H1 (cell line): ENCODE data around the gene ACOT11. TPM values are rescaled to one million over a fixed set of nuclear protein-coding genes. Genes with fewer than 3 reads are reported as not detected.

Source experiments
- CTCF ChIA-PET: fragments of 300-600 bp; sonication (Branson Sonifier 250); formaldehyde crosslinking; loops from one replicate; lab custom pipeline; 2021; ENCODE audit not compliant: partially characterized antibody; lab: Charles Lee
- POLR2A ChIA-PET: fragments of 300-600 bp; sonication (Branson Sonifier 250); formaldehyde crosslinking; loops from one replicate; lab custom pipeline; 2021; ENCODE audit warnings: inconsistent platforms; ENCODE audit not compliant: partially characterized antibody; lab: Charles Lee
- DNase-seq, 2 experiments: peaks; one replicate each; pipeline versions ENCODE4 v3.0.0 to v3.0.0-alpha.2; 2010 to 2022; ENCODE audit warnings: low spot score in 2 of 2, low read depth in 1 of 2, mixed read lengths in 1 of 2
- FAIRE-seq: peaks from 2 replicates; lab custom pipeline; 2011; peaks lifted over from hg19 to GRCh38; lab: Jason Lieb, UNC
- H2AFZ ChIP-seq: 2 replicates; pipeline ENCODE4 v1.8.1; 2012; ENCODE audit warnings: low read length, inconsistent platforms
- H2AK5ac ChIP-seq: 2 replicates; pipeline ENCODE4 v1.6.1; 2013; ENCODE audit warnings: low read depth, low read length
- H2BK120ac ChIP-seq: replicated peaks from 2 replicates; pipeline ENCODE3; 2013; ENCODE audit warnings: low read depth, low read length, inconsistent platforms
- H2BK12ac ChIP-seq: 2 replicates; pipeline ENCODE4 v1.6.1; 2013; ENCODE audit warnings: low read depth, low read length
- H2BK15ac ChIP-seq: 2 replicates; pipeline ENCODE4 v1.6.1; 2013; ENCODE audit warnings: low read length
- H2BK20ac ChIP-seq: 2 replicates; pipeline ENCODE4 v1.6.1; 2013; ENCODE audit warnings: low read length
- H2BK5ac ChIP-seq: 2 replicates; pipeline ENCODE4 v1.6.1; 2013; ENCODE audit warnings: low read depth, low read length
- H3K14ac ChIP-seq: 2 replicates; pipeline ENCODE4 v1.6.1; 2013; ENCODE audit warnings: inconsistent platforms; ENCODE audit not compliant: insufficient read length
- H3K18ac ChIP-seq: 2 replicates; pipeline ENCODE4 v1.6.1; 2013; ENCODE audit warnings: low read length; ENCODE audit errors: extremely low read depth
- H3K23ac ChIP-seq: 2 replicates; pipeline ENCODE4 v1.6.1; 2013; ENCODE audit warnings: inconsistent platforms; ENCODE audit not compliant: insufficient read length
- H3K23me2 ChIP-seq: 2 replicates; pipeline ENCODE4 v1.6.1; 2013; ENCODE audit warnings: low read depth, low read length
- H3K27ac ChIP-seq: 2 replicates; pipeline ENCODE4 v1.6.1; 2011; ENCODE audit warnings: low read depth, low read length, inconsistent platforms
- H3K27me3 ChIP-seq, 4 experiments: replicated peaks in 1 of 4; 1 replicate in 1 of 4; 2 replicates in 3 of 4; pipeline versions ENCODE4 v1.6.1 to v1.8.1; 2011 to 2013; ENCODE audit warnings: low read length in 3 of 4, mild to moderate bottlenecking in 3 of 4, inconsistent platforms in 2 of 4, mixed read lengths in 2 of 4, moderate library complexity in 1 of 4; ENCODE audit not compliant: control insufficient read depth in 3 of 4, insufficient read depth in 3 of 4; ENCODE audit errors: extremely low read depth in 1 of 4
- H3K36me3 ChIP-seq, 4 experiments: 2 replicates each; pipeline versions ENCODE4 v1.6.1 to v1.8.1; 2011 to 2013; ENCODE audit warnings: mild to moderate bottlenecking in 4 of 4, low read length in 3 of 4, moderate library complexity in 2 of 4, control low read depth in 1 of 4, inconsistent platforms in 1 of 4; ENCODE audit not compliant: insufficient read depth in 4 of 4, control insufficient read depth in 2 of 4
- H3K4ac ChIP-seq: replicated peaks from 2 replicates; pipeline ENCODE3; 2013; ENCODE audit warnings: low read length, low read depth, mixed read lengths, inconsistent platforms; ENCODE audit not compliant: insufficient read length
- H3K4me1 ChIP-seq, 4 experiments: replicated peaks in 1 of 4; 1 replicate in 1 of 4; 2 replicates in 3 of 4; pipeline versions ENCODE4 v1.6.1 to v1.8.1; 2011 to 2013; ENCODE audit warnings: low read length in 3 of 4, inconsistent platforms in 2 of 4, mixed read lengths in 1 of 4; ENCODE audit not compliant: insufficient read depth in 4 of 4, control insufficient read depth in 3 of 4
- H3K4me2 ChIP-seq, 2 experiments: 2 replicates each; pipeline versions ENCODE4 v1.6.1 to v1.8.1; 2011 to 2013; ENCODE audit warnings: low read depth in 2 of 2, low read length in 2 of 2, control low read depth in 1 of 2, inconsistent platforms in 1 of 2, mild to moderate bottlenecking in 1 of 2; ENCODE audit not compliant: insufficient read depth in 1 of 2
- H3K4me3 ChIP-seq, 4 experiments: fragments of 200-600, 300-600 bp in 1 of 4; sonication (generic), shearing (Covaris generic), sonication (Bioruptor Twin) in 1 of 4; 2 replicates each; pipeline versions ENCODE4 v1.5.1 to v1.8.1; 2011 to 2016; ENCODE audit warnings: low read length in 4 of 4, low read depth in 3 of 4, control low read depth in 2 of 4, inconsistent platforms in 2 of 4, mild to moderate bottlenecking in 2 of 4, mixed read lengths in 1 of 4, moderate library complexity in 1 of 4; ENCODE audit not compliant: insufficient read depth in 2 of 4; ENCODE audit errors: extremely low read depth in 1 of 4
- H3K56ac ChIP-seq: replicated peaks from 2 replicates; pipeline ENCODE3; 2013; ENCODE audit warnings: low read depth, mild to moderate bottlenecking, mixed read lengths, low read length, inconsistent platforms; ENCODE audit not compliant: insufficient read length
- H3K79me1 ChIP-seq: 2 replicates; pipeline ENCODE4 v1.6.1; 2013; ENCODE audit warnings: low read depth, low read length, control low read depth
- H3K79me2 ChIP-seq, 2 experiments: 2 replicates each; pipeline versions ENCODE4 v1.6.1 to v1.8.1; 2012 to 2013; ENCODE audit warnings: low read length in 2 of 2, mild to moderate bottlenecking in 2 of 2, inconsistent platforms in 1 of 2; ENCODE audit not compliant: insufficient read depth in 2 of 2, control insufficient read depth in 1 of 2
- H3K9ac ChIP-seq, 4 experiments: replicated peaks in 1 of 4; 1 replicate in 1 of 4; 2 replicates in 3 of 4; pipeline versions ENCODE4 v1.6.1 to v1.8.1; 2011 to 2013; ENCODE audit warnings: low read depth in 3 of 4, low read length in 3 of 4, control low read depth in 2 of 4, mild to moderate bottlenecking in 2 of 4, moderate library complexity in 2 of 4, inconsistent platforms in 1 of 4; ENCODE audit errors: extremely low read depth in 1 of 4
- H3K9me3 ChIP-seq, 2 experiments: 2 replicates each; pipeline versions ENCODE4 v1.6.1 to v1.8.1; 2012 to 2013; ENCODE audit warnings: mild to moderate bottlenecking in 2 of 2, moderate library complexity in 2 of 2, control low read depth in 1 of 2, inconsistent platforms in 1 of 2, low read depth in 1 of 2, low read length in 1 of 2, mixed read lengths in 1 of 2; ENCODE audit not compliant: insufficient read depth in 2 of 2
- H4K20me1 ChIP-seq, 2 experiments: replicated peaks in 1 of 2; 2 replicates each; pipeline versions ENCODE3 to v1.8.1; 2011 to 2013; ENCODE audit warnings: inconsistent platforms in 2 of 2, low read length in 2 of 2, mild to moderate bottlenecking in 1 of 2; ENCODE audit not compliant: insufficient read depth in 2 of 2, control insufficient read depth in 1 of 2
- H4K5ac ChIP-seq: 2 replicates; pipeline ENCODE4 v1.6.1; 2013; ENCODE audit warnings: low read length, low read depth, mixed read lengths, inconsistent platforms; ENCODE audit not compliant: insufficient read length
- H4K8ac ChIP-seq: 2 replicates; pipeline ENCODE4 v1.8.0; 2013; ENCODE audit warnings: mild to moderate bottlenecking, moderate library complexity, low read length, inconsistent platforms; ENCODE audit not compliant: insufficient read depth; ENCODE audit errors: extremely low read depth
- H4K91ac ChIP-seq: replicated peaks from 2 replicates; pipeline ENCODE3; 2013; ENCODE audit warnings: low read length, mixed read lengths, inconsistent platforms; ENCODE audit not compliant: insufficient read length
- BRCA1 ChIP-seq: IDR thresholded peaks from 2 replicates; pipeline ENCODE4 v1.6.1; 2012; ENCODE audit warnings: low read depth, low read length, improper control_type of control experiment
- CTBP2 ChIP-seq: IDR thresholded peaks from 2 replicates; pipeline ENCODE4 v1.7.0; 2011; ENCODE audit warnings: borderline replicate concordance, mild to moderate bottlenecking, moderate library complexity, mixed read lengths, low read length; ENCODE audit not compliant: insufficient read depth, insufficient read length
- EP300 ChIP-seq, 2 experiments: IDR thresholded peaks; 1 replicate in 1 of 2; 2 replicates in 1 of 2; pipeline ENCODE4 v1.6.1; 2011 to 2012; ENCODE audit warnings: low read depth in 2 of 2, low read length in 2 of 2, mild to moderate bottlenecking in 2 of 2, borderline replicate concordance in 1 of 2, inconsistent platforms in 1 of 2, moderate library complexity in 1 of 2
- JUND ChIP-seq: IDR thresholded peaks from 2 replicates; pipeline ENCODE4 v1.6.1; 2011; ENCODE audit warnings: mild to moderate bottlenecking, improper control_type of control experiment, low read length
- MAFK ChIP-seq: IDR thresholded peaks from 2 replicates; pipeline ENCODE4 v1.6.1; 2012; ENCODE audit warnings: low read depth, mild to moderate bottlenecking, improper control_type of control experiment, low read length
- NANOG ChIP-seq: IDR thresholded peaks from 2 replicates; pipeline ENCODE4 v1.6.1; 2011; ENCODE audit warnings: low read length, low read depth, mild to moderate bottlenecking, inconsistent platforms; ENCODE audit not compliant: insufficient read depth, poor library complexity, severe bottlenecking
- NRF1 ChIP-seq: IDR thresholded peaks from 2 replicates; pipeline ENCODE4 v1.6.1; 2011; ENCODE audit warnings: mild to moderate bottlenecking, low read depth, low read length, improper control_type of control experiment
- POU5F1 ChIP-seq: IDR thresholded peaks from 2 replicates; pipeline ENCODE4 v1.6.1; 2011; ENCODE audit warnings: low read depth, mild to moderate bottlenecking, low read length, moderate library complexity
- RFX5 ChIP-seq: IDR thresholded peaks from 2 replicates; pipeline ENCODE4 v1.6.1; 2011; ENCODE audit warnings: low read depth, low read length, improper control_type of control experiment, borderline replicate concordance
- SIRT6 ChIP-seq: IDR thresholded peaks from one replicate; pipeline ENCODE4 v1.7.1; 2012; ENCODE audit warnings: low read length, inconsistent platforms
- polyA plus RNA-seq, 7 experiments: library from polyadenylated mRNA; depleted of rRNA in 3 of 7; stranded (reverse) in 5 of 7; unstranded in 2 of 7; fragments of >200 nt in 5 of 7; fragments of 200-250 nt in 2 of 7; gene quantifications; 1 replicate in 5 of 7; 2 replicates in 1 of 7; 4 replicates in 1 of 7; pipeline versions ENCODE4 v1.2.1 to v1.2.3, GENCODE V29; 2011 to 2013; ENCODE audit warnings: missing spikeins in 2 of 7, mixed read lengths in 2 of 7
- total RNA-seq: library from RNA; stranded (reverse); fragmentation: NEBNext Ultra II Directional; extraction: Animal tissue kit (Norgen Biotek cat#: 25700); gene quantifications from 2 replicates; pipeline ENCODE4 v1.2.1, GENCODE V29; 2021
- TF ChIP-seq, protein P1 (sequence below): IDR thresholded peaks from 2 replicates; pipeline ENCODE4 v1.6.1; 2012; ENCODE audit warnings: inconsistent platforms

The ACOT11 gene
- total and polyA plus RNA-seq, 2 of the 8 experiments (the other 6 are each of a cell fraction or from before 2014, with no cell fraction given): 3.8 to 4.5 TPM

DNA sequence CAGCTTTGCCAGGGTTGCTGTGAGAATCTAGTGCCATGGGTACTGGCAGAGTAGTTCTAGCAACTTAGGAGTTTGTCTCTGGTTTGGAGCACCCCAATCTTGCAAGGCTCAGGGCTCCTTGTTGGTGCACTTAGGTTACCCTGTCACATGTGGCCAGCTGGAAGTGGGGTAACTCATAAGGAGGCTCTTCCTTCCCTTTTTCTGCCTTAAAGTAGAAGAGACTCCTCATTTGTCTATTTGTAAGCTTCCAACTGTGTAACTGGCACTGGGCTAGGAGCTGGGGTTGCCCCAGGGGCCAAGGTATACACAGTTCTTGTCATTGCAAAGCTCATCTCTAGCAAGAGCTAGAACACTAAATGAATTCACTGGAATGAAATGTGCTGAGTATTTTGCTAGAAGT lies 104.1 kb downstream of the ACOT11 start:
- Histone ChIP-seq H3K79me2 (no peaks in the 10 kb centered on the region), H3K4me3 (no peak overlapping the region), H2BK15ac (no peak overlapping the region), H3K36me3 (no peaks in the 10 kb centered on the region), H4K5ac (no peak overlapping the region), H2AK5ac (no peak overlapping the region), H2BK12ac (no peak overlapping the region), H4K20me1 (no peaks in the 10 kb centered on the region), H3K18ac (no peak overlapping the region), H3K9ac (no peak overlapping the region), H2BK5ac (no peak overlapping the region), H4K8ac (no peak overlapping the region; the same call in 1 of the 2 replicates)
- FAIRE-seq: no peak
- CTCF ChIA-PET: interaction anchor here (0.9 to 1.7 kb wide), 3 partner anchors 15 to 137 kb away, joined by 3 to 8 read pairs (median 3); no protein-coding TSS in a partner anchor
- no peak for TF ChIP-seq MAFK
- no peak for TF ChIP-seq POU5F1
- TF ChIP-seq, protein P1, sequence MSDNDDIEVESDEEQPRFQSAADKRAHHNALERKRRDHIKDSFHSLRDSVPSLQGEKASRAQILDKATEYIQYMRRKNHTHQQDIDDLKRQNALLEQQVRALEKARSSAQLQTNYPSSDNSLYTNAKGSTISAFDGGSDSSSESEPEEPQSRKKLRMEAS: no peak
- no peak for TF ChIP-seq BRCA1
- TF ChIP-seq JUND: no peak
- no peak for TF ChIP-seq EP300 (IDR thresholded peaks at IDR 0.05; ENCODE audit: borderline replicate concordance in 1 of 2, low read depth in 2 of 2, low read length in 2 of 2)
- no peak for TF ChIP-seq CTBP2
- no peak for TF ChIP-seq SIRT6
- no peak for TF ChIP-seq NRF1
- no peak for TF ChIP-seq NANOG
- no peak for TF ChIP-seq RFX5
- TF ChIP-seq, all 59 proteins: peak for 0
- Histone ChIP-seq H3K79me1 (no peaks in the 10 kb centered on the region), H3K9me3 (no peaks in the 10 kb centered on the region), H3K14ac (no peak overlapping the region), H3K4ac (no peak overlapping the region), H2BK20ac (no peak overlapping the region), H3K56ac (no peak overlapping the region), H3K23ac (no peak overlapping the region), H3K27ac (no peak overlapping the region), H3K4me1 (0 out of 7 replicates have a peak, but pooled peaks cover 0 to 2% (median 0%) of the 10 kb centered on the region in 4 experiments), H4K91ac (no peak overlapping the region), H2BK120ac (no peak overlapping the region), H3K23me2 (no peaks in the 10 kb centered on the region), H2AFZ (no peak overlapping the region), H3K4me2 (no peak overlapping the region), H3K27me3 (peaks cover 0 to 3% (median 0%) of the 10 kb centered on the region in 4 experiments; a peak in 3 of 7 replicates)
- DNase-seq: no peak
- POLR2A ChIA-PET: no interaction called here
